ACC112 (cell line): Measurements from ENCODE around the gene VEGFB.
"Not testable (repeated sequence)": the region's sequence is repeated elsewhere in the genome, so short reads cannot be mapped to it uniquely, and the experiment has no call there.

Experiments used
- H2AFZ ChIP-seq: fragments of 200-600 bp; sonication (generic); one replicate; pipeline ENCODE4 v1.6.0; 2017; ENCODE audit warnings: antibody characterized with exemption, low read length; ENCODE audit not compliant: unreplicated experiment
- H3K27ac ChIP-seq: fragments of 200-600 bp; sonication (generic); 2 replicates; pipeline ENCODE4 v1.5.1; 2014; ENCODE audit warnings: low read depth, mild to moderate bottlenecking, antibody characterized with exemption, low read length, moderate library complexity
- H3K27me3 ChIP-seq: fragments of 200-600 bp; sonication (generic); 2 replicates; pipeline ENCODE4 v1.6.1; 2014; ENCODE audit warnings: mild to moderate bottlenecking, antibody characterized with exemption, low read length, moderate library complexity, mixed read lengths; ENCODE audit not compliant: insufficient read depth
- H3K36me3 ChIP-seq: fragments of 200-600 bp; sonication (generic); 2 replicates; pipeline ENCODE4 v1.6.1; 2016; ENCODE audit warnings: mild to moderate bottlenecking, antibody characterized with exemption, low read length, moderate library complexity, mixed read lengths; ENCODE audit not compliant: insufficient read depth
- H3K4me1 ChIP-seq: fragments of 200-600 bp; sonication (generic); one replicate; pipeline ENCODE4 v1.6.1; 2016; ENCODE audit warnings: low read length, mixed read lengths; ENCODE audit not compliant: insufficient read depth, unreplicated experiment, control insufficient read depth
- H3K4me3 ChIP-seq: fragments of 200-600 bp; sonication (generic); 2 replicates; pipeline ENCODE4 v1.5.1; 2014; ENCODE audit warnings: mild to moderate bottlenecking, low read depth, low read length
- H3K79me2 ChIP-seq: fragments of 200-600 bp; sonication (generic); one replicate; pipeline ENCODE4 v1.6.0; 2016; ENCODE audit warnings: low read length; ENCODE audit not compliant: control insufficient read depth, unreplicated experiment, insufficient read depth

VEGFB gene

GRCh38 chr11:64241241-64241490, 6.8 kb downstream of the VEGFB start:
- Histone ChIP-seq H2AFZ (no peak overlapping the region), H3K4me1 (peaks cover 35% of the 10 kb centered on the region), H3K27me3 (no peaks in the 10 kb centered on the region), H3K4me3 (peak overlapping the region; percentile 84), H3K36me3 (no peaks in the 10 kb centered on the region), H3K27ac (peak overlapping the region; percentile 88), H3K79me2 (peaks cover 36% of the 10 kb centered on the region)

GRCh38 chr11:64241491-64242374, 7.3 kb downstream of the VEGFB start:
- no peak overlapping the region for H2AFZ ChIP-seq
- H3K4me1 ChIP-seq: peaks cover 35% of the 10 kb centered on the region
- no peaks in the 10 kb centered on the region for H3K27me3 ChIP-seq
- peak overlapping the region; percentile 84 for H3K4me3 ChIP-seq
- no peaks in the 10 kb centered on the region for H3K36me3 ChIP-seq
- peaks cover 37% of the 10 kb centered on the region for H3K79me2 ChIP-seq
- peak overlapping the region; percentile 41 for H3K27ac ChIP-seq

GRCh38 chr11:64243236-64243854, 9.0 kb downstream of the VEGFB start:
- Histone ChIP-seq H3K79me2 (peaks cover 37% of the 10 kb centered on the region), H3K36me3 (no peaks in the 10 kb centered on the region), H3K27me3 (no peaks in the 10 kb centered on the region), H3K4me1 (peaks cover 40% of the 10 kb centered on the region), H3K4me3 (peak overlapping the region; percentile 31; the same call in 1 of the 2 replicates), H2AFZ (no peak overlapping the region), H3K27ac (no peak overlapping the region)

GRCh38 chr11:64244107-64244506, 9.7 kb downstream of the VEGFB start:
- Histone ChIP-seq H2AFZ (no peak overlapping the region), H3K4me1 (peaks cover 40% of the 10 kb centered on the region)

GRCh38 chr11:64244966-64245365, 10.6 kb downstream of the VEGFB start:
- peak overlapping the region; percentile 57 for H3K27ac ChIP-seq
- H3K79me2 ChIP-seq: peaks cover 37% of the 10 kb centered on the region
- H2AFZ ChIP-seq: no peak overlapping the region
- H3K4me1 ChIP-seq: peaks cover 40% of the 10 kb centered on the region
- peak overlapping the region; percentile 96 for H3K4me3 ChIP-seq
- no peaks in the 10 kb centered on the region for H3K36me3 ChIP-seq
- H3K27me3 ChIP-seq: no peaks in the 10 kb centered on the region

More at GRCh38 chr11:64244107-64244506, 9.7 kb downstream of the VEGFB start:
- Histone ChIP-seq H3K27me3 (no peaks in the 10 kb centered on the region), H3K27ac (no peak overlapping the region), H3K79me2 (peaks cover 37% of the 10 kb centered on the region), H3K36me3 (no peaks in the 10 kb centered on the region), H3K4me3 (no peak overlapping the region; the same call in 1 of the 2 replicates)

- Histone ChIP-seq H3K27ac (peak overlapping the region; percentile 57), H2AFZ (no peak overlapping the region), H3K4me1 (peaks cover 36% of the 10 kb centered on the region), H3K4me3 (peak overlapping the region; percentile 96), H3K79me2 (peaks cover 37% of the 10 kb centered on the region), H3K36me3 (no peaks in the 10 kb centered on the region), H3K27me3 (no peaks in the 10 kb centered on the region)
These were observed 11.0 kb downstream of the VEGFB start for GRCh38 chr11:64245401-64245796.

GRCh38 chr11:64245797-64246620, 11.6 kb downstream of the VEGFB start:
- Histone ChIP-seq H3K27ac (peak overlapping the region; percentile 78), H3K36me3 (no peaks in the 10 kb centered on the region), H3K79me2 (peaks cover 37% of the 10 kb centered on the region), H3K4me3 (peak overlapping the region; percentile 96), H2AFZ (no peak overlapping the region), H3K4me1 (peaks cover 37% of the 10 kb centered on the region), H3K27me3 (no peaks in the 10 kb centered on the region)

GRCh38 chr11:64246621-64246870, 12.2 kb downstream of the VEGFB start:
- not testable (repeated sequence) for H3K27me3 ChIP-seq, H3K36me3 ChIP-seq, H3K27ac ChIP-seq, H2AFZ ChIP-seq
- H3K4me3 ChIP-seq: peak overlapping the region; percentile 96
- H3K4me1 ChIP-seq: peaks cover 37% of the 10 kb centered on the region
- H3K79me2 ChIP-seq: peaks cover 38% of the 10 kb centered on the region

GRCh38 chr11:64246871-64247728, 12.7 kb downstream of the VEGFB start, which contains the start of gene PPP1R14B:
PPP1R14B (minus strand) TSS chr11:64246943; CDS start chr11:64246673, 270 bp downstream.
- Histone ChIP-seq H3K4me1 (peaks cover 37% of the 10 kb centered on the region), H3K27me3 (no peaks in the 10 kb centered on the region), H3K27ac (peak within 1 kb of the TSS; percentile 78), H3K79me2 (peaks cover 40% of the 10 kb centered on the region), H2AFZ (peak within 1 kb of the TSS; percentile 77), H3K4me3 (peak within 1 kb of the TSS; percentile 96), H3K36me3 (no peaks in the 10 kb centered on the region)
